Common myeloid progenitor, CD34-positive (primary cell): ENCODE results near the gene TMEM271.

Experiments used
- CTCF ChIA-PET: fragments of 350-600 bp; sonication (Branson Sonifier 250); formaldehyde crosslinking; loops from one replicate; lab custom pipeline; 2021; ENCODE audit warnings: antibody characterized with exemption; lab: Charles Lee
- POLR2A ChIA-PET: fragments of 350-600 bp; sonication (Branson Sonifier 250); formaldehyde crosslinking; loops from one replicate; lab custom pipeline; 2021; ENCODE audit warnings: antibody characterized with exemption; lab: Charles Lee
- DNase-seq, 3 donors: peaks; one replicate each; pipeline versions ENCODE4 v3.0.0 to v3.0.0-alpha.2; 2013
- H3K27ac ChIP-seq, 2 experiments: 1 replicate in 1 of 2; 2 replicates in 1 of 2; pipeline ENCODE4 v1.7.0; 2013; ENCODE audit warnings: inconsistent platforms in 2 of 2, low read length in 2 of 2, mild to moderate bottlenecking in 2 of 2, low read depth in 1 of 2, moderate library complexity in 1 of 2; ENCODE audit not compliant: severe bottlenecking in 2 of 2, insufficient read depth in 1 of 2, poor library complexity in 1 of 2
- H3K27me3 ChIP-seq, 5 experiments: replicated peaks in 2 of 5; 1 replicate in 3 of 5; 2 replicates in 2 of 5; pipeline versions ENCODE4 v1.6.1 to v1.7.0; 2013; ENCODE audit warnings: low read length in 4 of 5, mild to moderate bottlenecking in 2 of 5, moderate library complexity in 2 of 5, inconsistent platforms in 1 of 5; ENCODE audit not compliant: insufficient read depth in 5 of 5, control insufficient read depth in 4 of 5
- H3K36me3 ChIP-seq, 4 experiments: 1 replicate in 2 of 4; 2 replicates in 2 of 4; pipeline versions ENCODE4 v1.6.1 to v1.7.0; 2013; ENCODE audit warnings: low read length in 3 of 4, control low read depth in 1 of 4, mild to moderate bottlenecking in 1 of 4; ENCODE audit not compliant: control insufficient read depth in 4 of 4, insufficient read depth in 4 of 4
- H3K4me1 ChIP-seq, 4 experiments: 1 replicate in 3 of 4; 2 replicates in 1 of 4; pipeline versions ENCODE4 v1.6.1 to v1.7.1; 2013; ENCODE audit warnings: low read length in 3 of 4, mild to moderate bottlenecking in 3 of 4, control low read depth in 1 of 4, inconsistent platforms in 1 of 4, moderate library complexity in 1 of 4; ENCODE audit not compliant: control insufficient read depth in 4 of 4, insufficient read depth in 4 of 4; ENCODE audit errors: control extremely low read depth in 1 of 4
- H3K4me3 ChIP-seq, 7 experiments: 1 replicate in 4 of 7; 2 replicates in 3 of 7; pipeline versions ENCODE4 v1.5.1 to v1.7.0; 2013; ENCODE audit warnings: mild to moderate bottlenecking in 7 of 7, low read length in 6 of 7, moderate library complexity in 6 of 7, inconsistent platforms in 2 of 7, low read depth in 2 of 7, control low read depth in 1 of 7; ENCODE audit not compliant: insufficient read depth in 4 of 7, control insufficient read depth in 1 of 7; ENCODE audit errors: extremely low read depth in 1 of 7
- H3K9me3 ChIP-seq, 5 experiments: 1 replicate in 4 of 5; 2 replicates in 1 of 5; pipeline versions ENCODE4 v1.6.1 to v1.7.1; 2013; ENCODE audit warnings: low read length in 4 of 5, mild to moderate bottlenecking in 2 of 5, inconsistent platforms in 1 of 5, low read depth in 1 of 5, moderate library complexity in 1 of 5; ENCODE audit not compliant: control insufficient read depth in 4 of 5, insufficient read depth in 2 of 5; ENCODE audit errors: control extremely low read depth in 1 of 5
- WGBS: methylation state at CpG from one replicate; pipeline ENCODE4 v1.1.5; 2013; ENCODE audit not compliant: insufficient coverage; 5-methylcytosine and 5-hydroxymethylcytosine counted together

The TMEM271 gene

GRCh38 chr4:526971-527460 lies 49.1 kb downstream of the TMEM271 start:
- DNase-seq: no peak
- no peaks in the 10 kb centered on the region for H3K27me3 ChIP-seq
- 98% methylated on average over 21 of the region's 21 CpGs for WGBS
- peaks cover 13 to 87% (median 61%) of the 10 kb centered on the region in 4 experiments for H3K36me3 ChIP-seq
- peaks cover 0 to 2% (median 0%) of the 10 kb centered on the region in 5 experiments for H3K9me3 ChIP-seq
- no peak overlapping the region for H3K27ac ChIP-seq
- CTCF ChIA-PET: no interaction called here
- H3K4me3 ChIP-seq: no peak overlapping the region
- POLR2A ChIA-PET: no interaction called here
- no peaks in the 10 kb centered on the region for H3K4me1 ChIP-seq

GRCh38 chr4:526189-526909 lies 49.7 kb downstream of the TMEM271 start:
- DNase-seq: no peak
- 97% methylated on average over 11 of the region's 22 CpGs for WGBS
- H3K36me3 ChIP-seq: peaks cover 13 to 87% (median 61%) of the 10 kb centered on the region in 4 experiments

GRCh38 chr4:525660-526059 lies 50.4 kb downstream of the TMEM271 start:
- WGBS: 97% methylated on average over 15 of the region's 15 CpGs
- Histone ChIP-seq H3K4me1 (no peaks in the 10 kb centered on the region), H3K4me3 (no peak overlapping the region), H3K36me3 (peaks cover 13 to 85% (median 57%) of the 10 kb centered on the region in 4 experiments), H3K27ac (no peak overlapping the region), H3K9me3 (peaks cover 0 to 2% (median 0%) of the 10 kb centered on the region in 5 experiments), H3K27me3 (no peaks in the 10 kb centered on the region)
- no peak for DNase-seq
- CTCF ChIA-PET: no interaction called here
- POLR2A ChIA-PET: no interaction called here

More at GRCh38 chr4:526189-526909, 49.7 kb downstream of the TMEM271 start:
- H3K9me3 ChIP-seq: peaks cover 0 to 2% (median 0%) of the 10 kb centered on the region in 5 experiments
- H3K27me3 ChIP-seq: no peaks in the 10 kb centered on the region
- ChIA-PET POLR2A (no interaction called here), CTCF (no interaction called here)
- H3K4me3 ChIP-seq: no peak overlapping the region
- no peak overlapping the region for H3K27ac ChIP-seq
- no peaks in the 10 kb centered on the region for H3K4me1 ChIP-seq

- no peak overlapping the region for H3K27ac ChIP-seq
- ChIA-PET POLR2A (interaction anchor here (0.6 kb wide), 1 partner anchor 720 kb away, joined by 3 read pairs; no protein-coding TSS in a partner anchor), CTCF (no interaction called here)
- H3K36me3 ChIP-seq: peaks cover 13 to 84% (median 55%) of the 10 kb centered on the region in 4 experiments
- WGBS: 96% methylated on average over 15 of the region's 15 CpGs
- no peak for DNase-seq
- no peak overlapping the region for H3K4me3 ChIP-seq
- peaks cover 0 to 2% (median 0%) of the 10 kb centered on the region in 5 experiments for H3K9me3 ChIP-seq
- no peaks in the 10 kb centered on the region for H3K4me1 ChIP-seq
- no peaks in the 10 kb centered on the region for H3K27me3 ChIP-seq
Measured at GRCh38 chr4:524196-524595, 51.9 kb downstream of the TMEM271 start.
